ENCODE results near the gene ZNF407. TPM values are rescaled to one million over a fixed set of nuclear protein-coding genes. Genes with fewer than 3 reads are reported as not detected.

The ZNF407 gene
- total and polyA plus RNA-seq, 2 donors from 2014 or later, result 2.5 to 17.8 TPM

DNA sequence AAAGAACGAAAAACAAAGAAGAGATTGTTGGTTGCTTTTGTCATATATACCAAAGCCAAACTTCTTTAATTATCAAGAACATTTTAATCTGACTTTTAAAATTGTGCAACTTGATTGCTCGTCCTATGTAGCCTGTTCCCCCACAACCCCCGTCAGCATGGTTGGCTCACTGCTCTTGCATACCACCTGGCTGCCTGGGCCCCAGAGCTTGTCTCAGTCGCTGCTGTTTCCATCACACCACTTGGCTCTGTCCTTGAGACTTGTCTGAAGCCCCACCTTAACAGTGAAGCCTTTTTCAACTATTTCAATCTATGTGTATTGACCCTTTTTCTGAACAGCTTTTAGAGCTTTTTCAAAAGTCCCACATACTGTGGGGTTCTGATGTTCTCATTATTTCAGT is 270.8 kb downstream of the ZNF407 start:
- Histone ChIP-seq H3K9ac (ENCODE audit: low read length in 3 of 3) (no peak overlapping the region), H3K4me3 (ENCODE audit: low read length in 3 of 3) (no peak overlapping the region), H3K27me3 (ENCODE audit: control insufficient read depth, insufficient read depth, low read length) (no peaks in the 10 kb centered on the region), H3K9me3 (ENCODE audit: control insufficient read depth in 2 of 3, insufficient read depth in 1 of 3, low read length in 3 of 3) (no peaks in the 10 kb centered on the region), H3K27ac (ENCODE audit: low read depth in 2 of 2, low read length in 2 of 2) (no peak overlapping the region), H3K36me3 (ENCODE audit: control insufficient read depth in 2 of 3, insufficient read depth in 3 of 3, low read length in 3 of 3) (no peaks in the 10 kb centered on the region), H3K4me1 (ENCODE audit: control insufficient read depth in 2 of 3, insufficient read depth in 2 of 3, low read depth in 1 of 3, low read length in 3 of 3) (no peaks in the 10 kb centered on the region)
- TF ChIP-seq, protein P1, sequence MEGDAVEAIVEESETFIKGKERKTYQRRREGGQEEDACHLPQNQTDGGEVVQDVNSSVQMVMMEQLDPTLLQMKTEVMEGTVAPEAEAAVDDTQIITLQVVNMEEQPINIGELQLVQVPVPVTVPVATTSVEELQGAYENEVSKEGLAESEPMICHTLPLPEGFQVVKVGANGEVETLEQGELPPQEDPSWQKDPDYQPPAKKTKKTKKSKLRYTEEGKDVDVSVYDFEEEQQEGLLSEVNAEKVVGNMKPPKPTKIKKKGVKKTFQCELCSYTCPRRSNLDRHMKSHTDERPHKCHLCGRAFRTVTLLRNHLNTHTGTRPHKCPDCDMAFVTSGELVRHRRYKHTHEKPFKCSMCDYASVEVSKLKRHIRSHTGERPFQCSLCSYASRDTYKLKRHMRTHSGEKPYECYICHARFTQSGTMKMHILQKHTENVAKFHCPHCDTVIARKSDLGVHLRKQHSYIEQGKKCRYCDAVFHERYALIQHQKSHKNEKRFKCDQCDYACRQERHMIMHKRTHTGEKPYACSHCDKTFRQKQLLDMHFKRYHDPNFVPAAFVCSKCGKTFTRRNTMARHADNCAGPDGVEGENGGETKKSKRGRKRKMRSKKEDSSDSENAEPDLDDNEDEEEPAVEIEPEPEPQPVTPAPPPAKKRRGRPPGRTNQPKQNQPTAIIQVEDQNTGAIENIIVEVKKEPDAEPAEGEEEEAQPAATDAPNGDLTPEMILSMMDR (IDR thresholded peaks at IDR 0.05; ENCODE audit: borderline replicate concordance, extremely low read depth, insufficient read depth), result no peak
- no peak for DNase-seq
- no peak for FAIRE-seq
- intact Hi-C loops (cut with DNase I), result no loop called here

DNA sequence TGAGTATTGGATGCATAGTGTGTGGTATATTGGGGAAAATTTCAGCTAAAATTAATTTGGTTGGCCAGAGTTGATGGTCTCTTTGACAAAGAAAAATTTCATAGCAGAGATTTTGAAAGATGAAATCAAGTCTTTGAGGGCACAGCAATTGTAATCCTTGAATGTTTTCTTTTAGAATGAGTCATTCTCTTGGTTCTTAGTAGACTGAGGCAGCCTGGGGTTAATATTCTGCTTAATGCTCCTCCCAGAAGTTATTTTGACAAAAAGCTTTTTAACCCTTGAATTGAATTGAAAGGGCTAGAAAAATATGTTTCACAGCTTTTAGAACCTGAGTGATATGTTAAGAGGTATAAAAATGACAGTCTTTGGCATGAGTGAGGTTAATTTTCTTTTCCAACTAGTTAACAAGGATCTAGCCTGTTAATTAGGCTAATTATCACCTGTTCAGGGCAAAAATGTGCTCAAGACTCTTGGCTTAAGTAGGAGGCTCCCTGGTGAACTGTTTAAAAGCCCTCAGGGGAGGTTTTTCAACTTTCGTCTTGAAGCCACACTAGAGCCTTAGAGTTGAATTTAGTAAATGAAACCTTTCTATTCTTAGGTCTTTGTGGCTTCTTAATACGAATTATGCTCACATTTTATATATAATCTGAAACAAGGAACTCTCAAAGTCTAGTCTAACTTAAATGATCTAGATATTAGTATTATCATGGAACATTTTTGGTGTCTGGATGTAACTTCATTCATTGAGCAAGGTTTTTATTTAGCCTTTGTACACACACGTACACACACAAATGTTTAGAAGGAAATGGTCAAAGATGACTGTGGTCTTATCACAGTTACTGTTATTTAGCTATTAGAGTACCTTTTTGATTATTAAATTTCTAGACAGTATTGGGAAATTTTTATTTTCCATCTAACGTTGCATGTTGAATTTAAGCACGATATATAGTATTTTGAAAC is 272.5 kb downstream of the ZNF407 start:
- intact Hi-C loops (cut with DNase I), result no loop called here
- H3K9ac ChIP-seq (ENCODE audit: low read length in 3 of 3), result no peak overlapping the region
- no peak overlapping the region for H3K4me3 ChIP-seq (ENCODE audit: low read length in 3 of 3)
- no peaks in the 10 kb centered on the region for H3K27me3 ChIP-seq (ENCODE audit: control insufficient read depth, insufficient read depth, low read length)
- H3K9me3 ChIP-seq (ENCODE audit: control insufficient read depth in 2 of 3, insufficient read depth in 1 of 3, low read length in 3 of 3), result no peaks in the 10 kb centered on the region
- no peak overlapping the region for H3K27ac ChIP-seq (ENCODE audit: low read depth in 2 of 2, low read length in 2 of 2)
- TF ChIP-seq, protein P1 (IDR thresholded peaks at IDR 0.05; ENCODE audit: borderline replicate concordance, extremely low read depth, insufficient read depth), result no peak
- no peak for DNase-seq
- FAIRE-seq, result no peak
- H3K4me1 ChIP-seq (ENCODE audit: control insufficient read depth in 2 of 3, insufficient read depth in 2 of 3, low read depth in 1 of 3, low read length in 3 of 3), result no peaks in the 10 kb centered on the region
- H3K36me3 ChIP-seq (ENCODE audit: control insufficient read depth in 2 of 3, insufficient read depth in 3 of 3, low read length in 3 of 3), result no peaks in the 10 kb centered on the region

DNA sequence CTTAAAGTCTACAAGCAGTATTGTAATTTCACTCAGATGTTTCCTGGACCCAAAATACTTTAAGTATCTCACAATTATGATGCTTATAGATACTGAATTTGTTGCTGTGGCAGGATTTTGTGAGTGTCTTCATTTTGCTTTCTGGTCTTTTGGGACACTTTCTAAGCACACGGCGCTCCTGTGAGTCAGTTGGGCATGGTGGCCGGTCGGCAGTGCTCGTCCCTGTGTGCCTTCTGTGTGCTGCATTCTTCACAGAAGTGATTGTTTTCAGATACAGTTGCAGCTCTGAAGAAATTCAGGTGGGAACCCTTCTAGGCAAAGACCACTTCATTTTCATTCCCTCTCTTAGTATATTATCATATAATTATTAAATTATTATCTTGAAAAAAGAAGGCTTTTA is 273.3 kb downstream of the ZNF407 start:
- DNase-seq (no peak), FAIRE-seq (no peak)
- Histone ChIP-seq H3K9ac (ENCODE audit: low read length in 3 of 3) (no peak overlapping the region), H3K4me1 (ENCODE audit: control insufficient read depth in 2 of 3, insufficient read depth in 2 of 3, low read depth in 1 of 3, low read length in 3 of 3) (no peaks in the 10 kb centered on the region), H3K27me3 (ENCODE audit: control insufficient read depth, insufficient read depth, low read length) (no peaks in the 10 kb centered on the region), H3K27ac (ENCODE audit: low read depth in 2 of 2, low read length in 2 of 2) (no peak overlapping the region), H3K4me3 (ENCODE audit: low read length in 3 of 3) (no peak overlapping the region), H3K9me3 (ENCODE audit: control insufficient read depth in 2 of 3, insufficient read depth in 1 of 3, low read length in 3 of 3) (no peaks in the 10 kb centered on the region), H3K36me3 (ENCODE audit: control insufficient read depth in 2 of 3, insufficient read depth in 3 of 3, low read length in 3 of 3) (no peaks in the 10 kb centered on the region)
- intact Hi-C loops (cut with DNase I), result no loop called here
- TF ChIP-seq, protein P1 (IDR thresholded peaks at IDR 0.05; ENCODE audit: borderline replicate concordance, extremely low read depth, insufficient read depth), result no peak
